Esophagus squamous epithelium (tissue), 5 donors: ENCODE results near the gene CD58. TPM values are rescaled to one million over a fixed set of nuclear protein-coding genes. Genes with fewer than 3 reads are reported as not detected.

Experiments
- DNase-seq: peaks from one replicate; lab custom pipeline; 2025; lab: John Stamatoyannopoulos, UW
- H3K27ac ChIP-seq, 4 donors: fragments of 200-600 bp; sonication (generic); one replicate each; pipeline ENCODE4 v1.5.1; 2016 to 2019; ENCODE audit warnings: mild to moderate bottlenecking in 1 of 4
- H3K27me3 ChIP-seq, 4 donors: fragments of 200-600 bp; sonication (generic); 1 replicate in 3 of 4; 2 replicates in 1 of 4; pipeline versions ENCODE4 v1.5.1 to v1.6.0; 2017 to 2021; ENCODE audit warnings: antibody characterized with exemption in 1 of 4
- H3K36me3 ChIP-seq, 3 donors: fragments of 200-600 bp; sonication (generic); one replicate each; pipeline ENCODE4 v1.5.1; 2016 to 2019
- H3K4me1 ChIP-seq, 3 donors: fragments of 200-600 bp; sonication (generic); one replicate each; pipeline ENCODE4 v1.5.1; 2017 to 2019
- H3K4me3 ChIP-seq, 4 donors: fragments of 200-600 bp; sonication (generic); 1 replicate in 3 of 4; 2 replicates in 1 of 4; pipeline ENCODE4 v1.5.1; 2016 to 2019; ENCODE audit warnings: mild to moderate bottlenecking in 2 of 4, moderate library complexity in 1 of 4
- H3K9me3 ChIP-seq, 3 donors: fragments of 200-600 bp; sonication (generic); one replicate each; pipeline ENCODE4 v1.5.1; 2016 to 2019
- CTCF ChIP-seq, 6 experiments: fragments of 450-650 bp in 4 of 6; fragments of 200-600 bp in 2 of 6; sonication (generic) in 2 of 6; IDR thresholded peaks; one replicate each; pipeline ENCODE4 v1.5.1; 2016 to 2019; ENCODE audit warnings: antibody characterized with exemption in 6 of 6, mild to moderate bottlenecking in 4 of 6, moderate library complexity in 4 of 6
- POLR2A ChIP-seq, 4 donors: fragments of 450-650 bp; IDR thresholded peaks; one replicate each; pipeline ENCODE4 v1.6.1; 2017; ENCODE audit warnings: antibody characterized with exemption in 4 of 4, mild to moderate bottlenecking in 4 of 4, moderate library complexity in 3 of 4
- WGBS, 2 donors: methylation state at CpG; one replicate each; pipeline ENCODE4 v1.1.5; 2018; 5-methylcytosine and 5-hydroxymethylcytosine counted together
- intact Hi-C: fragments of 100-400 bp; cut with DNase I; formaldehyde crosslinking; loops from one replicate; pipeline ENCODE4 v1.15.0; 2022
- total RNA-seq, 4 donors: library from RNA; depleted of rRNA; stranded (reverse); fragments of >200 nt; gene quantifications; one replicate each; pipeline ENCODE4 v1.1.0, GENCODE V29; 2016
- donor health status: DM: yes; HTN: yes; CAD: no.

The CD58 gene
- total RNA-seq, 4 donors from 2014 or later, result 19.4 to 54.4 (median 32.5) TPM

GRCh38 chr1:116494745-116495144 lies 76.1 kb downstream of the CD58 start:
- H3K27ac ChIP-seq, result no peak overlapping the region
- H3K4me3 ChIP-seq, result no peak overlapping the region
- 76 to 84% methylated on average over 2 of the region's 2 CpGs for WGBS, 2 donors
- DNase-seq, result no peak
- no peaks in the 10 kb centered on the region for H3K27me3 ChIP-seq
- H3K36me3 ChIP-seq, result no peaks in the 10 kb centered on the region
- intact Hi-C loops, result no loop called here
- H3K4me1 ChIP-seq, result peaks cover 4 to 52% (median 16%) of the 10 kb centered on the region in 3 donors
- H3K9me3 ChIP-seq, result no peaks in the 10 kb centered on the region
- TF ChIP-seq POLR2A (IDR thresholded peaks at IDR 0.05) (no peak), CTCF (IDR thresholded peaks at IDR 0.05) (no peak)

- intact Hi-C loops, result no loop called here
- peaks cover 4 to 52% (median 16%) of the 10 kb centered on the region in 3 donors for H3K4me1 ChIP-seq
- H3K27ac ChIP-seq, result no peak overlapping the region
- no peak overlapping the region for H3K4me3 ChIP-seq
- no peaks in the 10 kb centered on the region for H3K9me3 ChIP-seq
- no peak for DNase-seq
- 56 to 80% methylated on average over 2 to 6 of the region's 12 CpGs for WGBS, 2 donors
- H3K27me3 ChIP-seq, result no peaks in the 10 kb centered on the region
- no peak for TF ChIP-seq POLR2A (IDR thresholded peaks at IDR 0.05)
- no peak for TF ChIP-seq CTCF (IDR thresholded peaks at IDR 0.05)
- H3K36me3 ChIP-seq, result no peaks in the 10 kb centered on the region
Measured at GRCh38 chr1:116494353-116494692, 76.5 kb downstream of the CD58 start.

- Histone ChIP-seq H3K27ac (no peak overlapping the region), H3K9me3 (no peaks in the 10 kb centered on the region), H3K36me3 (no peaks in the 10 kb centered on the region), H3K4me3 (no peak overlapping the region), H3K27me3 (no peaks in the 10 kb centered on the region), H3K4me1 (peaks cover 4 to 49% (median 16%) of the 10 kb centered on the region in 3 donors)
- DNase-seq, result no peak
- TF ChIP-seq POLR2A (IDR thresholded peaks at IDR 0.05) (no peak), CTCF (IDR thresholded peaks at IDR 0.05) (no peak)
- 91 to 98% methylated on average over 12 to 13 of the region's 29 CpGs for WGBS, 2 donors
- intact Hi-C loops, result no loop called here
Measured at GRCh38 chr1:116493484-116494352, 77.1 kb downstream of the CD58 start.

GRCh38 chr1:116493036-116493435 lies 77.8 kb downstream of the CD58 start:
- intact Hi-C loops, result no loop called here
- DNase-seq, result no peak
- no peaks in the 10 kb centered on the region for H3K36me3 ChIP-seq
- no peaks in the 10 kb centered on the region for H3K27me3 ChIP-seq
- TF ChIP-seq CTCF (IDR thresholded peaks at IDR 0.05), result no peak
- no peak for TF ChIP-seq POLR2A (IDR thresholded peaks at IDR 0.05)
- H3K27ac ChIP-seq, result no peak overlapping the region
- peaks cover 4 to 48% (median 16%) of the 10 kb centered on the region in 3 donors for H3K4me1 ChIP-seq
- no peaks in the 10 kb centered on the region for H3K9me3 ChIP-seq
- no peak overlapping the region for H3K4me3 ChIP-seq
- 91 to 98% methylated on average over 7 of the region's 7 CpGs for WGBS, 2 donors

- Histone ChIP-seq H3K27me3 (no peaks in the 10 kb centered on the region), H3K9me3 (no peaks in the 10 kb centered on the region), H3K27ac (no peak overlapping the region), H3K4me3 (no peak overlapping the region), H3K36me3 (no peaks in the 10 kb centered on the region), H3K4me1 (peaks cover 4 to 47% (median 16%) of the 10 kb centered on the region in 3 donors)
- TF ChIP-seq POLR2A (IDR thresholded peaks at IDR 0.05) (no peak), CTCF (IDR thresholded peaks at IDR 0.05) (no peak)
- 61 to 65% methylated on average over 3 to 4 of the region's 4 CpGs for WGBS, 2 donors
- no peak for DNase-seq
- intact Hi-C loops, result no loop called here
Measured at GRCh38 chr1:116492358-116492811, 78.4 kb downstream of the CD58 start.
